ENCODE results near the gene NOP53. TPM values are rescaled to one million over a fixed set of nuclear protein-coding genes. Genes with fewer than 3 reads are reported as not detected.
"Not testable (repeated sequence)": the region's sequence is repeated elsewhere in the genome, so short reads cannot be mapped to it uniquely, and the experiment has no call there.

NOP53 gene
- total RNA-seq, 1 donor from 2014 or later = 169 TPM

- peaks cover 5% of the 10 kb centered on the region for H3K9me3 ChIP-seq (replicated peaks)
- H3K36me3 ChIP-seq = no peaks in the 10 kb centered on the region
- H3K4me3 ChIP-seq = no peak overlapping the region
- intact Hi-C loops (cut with micrococcal nuclease) = no loop called here
- DNase-seq = no peak
- H3K27ac ChIP-seq (replicated peaks) = no peak overlapping the region
- TF ChIP-seq CTCF (IDR thresholded peaks at IDR 0.05; ENCODE audit: borderline replicate concordance) = no peak
- H3K27me3 ChIP-seq (ENCODE audit: low read depth) = peaks cover 20% of the 10 kb centered on the region
- no peaks in the 10 kb centered on the region for H3K4me1 ChIP-seq
These were observed 53.5 kb downstream of the NOP53 start for GRCh38 chr19:47798904-47799266.

GRCh38 chr19:47801270-47801669, 55.9 kb downstream of the NOP53 start:
- no peak for TF ChIP-seq CTCF (IDR thresholded peaks at IDR 0.05; ENCODE audit: borderline replicate concordance)
- no peak overlapping the region for H3K4me3 ChIP-seq
- intact Hi-C loops (cut with micrococcal nuclease) = no loop called here
- no peak for DNase-seq
- H3K9me3 ChIP-seq (replicated peaks) = peaks cover 5% of the 10 kb centered on the region
- H3K36me3 ChIP-seq = no peaks in the 10 kb centered on the region
- peaks cover 24% of the 10 kb centered on the region for H3K27me3 ChIP-seq (ENCODE audit: low read depth)
- H3K27ac ChIP-seq (replicated peaks) = no peak overlapping the region
- no peaks in the 10 kb centered on the region for H3K4me1 ChIP-seq

GRCh38 chr19:47802521-47803043, 57.2 kb downstream of the NOP53 start:
- DNase-seq = no peak
- Histone ChIP-seq H3K27me3 (ENCODE audit: low read depth) (peaks cover 20% of the 10 kb centered on the region), H3K27ac (replicated peaks) (no peak overlapping the region), H3K9me3 (replicated peaks) (peaks cover 5% of the 10 kb centered on the region), H3K36me3 (no peaks in the 10 kb centered on the region), H3K4me3 (no peak overlapping the region), H3K4me1 (no peaks in the 10 kb centered on the region)
- TF ChIP-seq CTCF (IDR thresholded peaks at IDR 0.05; ENCODE audit: borderline replicate concordance) = no peak
- intact Hi-C loops (cut with micrococcal nuclease) = no loop called here

GRCh38 chr19:47803148-47803547, 57.8 kb downstream of the NOP53 start:
- intact Hi-C loops (cut with micrococcal nuclease); H3K4me3 ChIP-seq; H3K27ac ChIP-seq (replicated peaks); DNase-seq; H3K9me3 ChIP-seq (replicated peaks); H3K4me1 ChIP-seq; H3K36me3 ChIP-seq: not testable (repeated sequence)
- H3K27me3 ChIP-seq (ENCODE audit: low read depth) = peaks cover 14% of the 10 kb centered on the region

- H3K4me1 ChIP-seq; H3K27me3 ChIP-seq (ENCODE audit: low read depth); H3K4me3 ChIP-seq; H3K36me3 ChIP-seq; H3K9me3 ChIP-seq (replicated peaks); H3K27ac ChIP-seq (replicated peaks); DNase-seq; intact Hi-C loops (cut with micrococcal nuclease): not testable (repeated sequence)
These were observed 58.3 kb downstream of the NOP53 start for GRCh38 chr19:47803671-47804070.

GRCh38 chr19:47804451-47804850, 59.1 kb downstream of the NOP53 start, which contains the start of gene TPRX1:
TPRX1 (minus strand) TSS chr19:47804551; CDS start chr19:47804539, 12 bp downstream.
- DNase-seq; H3K36me3 ChIP-seq; H3K27me3 ChIP-seq (ENCODE audit: low read depth); intact Hi-C loops (cut with micrococcal nuclease); H3K27ac ChIP-seq (replicated peaks); H3K4me1 ChIP-seq; H3K4me3 ChIP-seq; H3K9me3 ChIP-seq (replicated peaks): not testable (repeated sequence)

- DNase-seq = no peak
- Histone ChIP-seq H3K36me3 (no peaks in the 10 kb centered on the region), H3K4me1 (no peaks in the 10 kb centered on the region), H3K27ac (replicated peaks) (no peak overlapping the region), H3K27me3 (ENCODE audit: low read depth) (peaks cover 3% of the 10 kb centered on the region), H3K9me3 (replicated peaks) (peaks cover 5% of the 10 kb centered on the region), H3K4me3 (no peak overlapping the region)
- intact Hi-C loops (cut with micrococcal nuclease) = no loop called here
- no peak for TF ChIP-seq CTCF (IDR thresholded peaks at IDR 0.05; ENCODE audit: borderline replicate concordance)
These were observed 60.0 kb downstream of the NOP53 start for GRCh38 chr19:47805313-47805712.

Data from left ventricle myocardium inferior (tissue), 1 donor.